Measurements from ENCODE around the gene CLCNKB.

GRCh38 chr1:16085522-16085921 lies 41.9 kb downstream of the CLCNKB start:
- TF ChIP-seq CTCF (IDR thresholded peaks at IDR 0.05) = no peak
- TF ChIP-seq POLR2A (IDR thresholded peaks at IDR 0.05) = no peak
